Stimulated activated CD4-positive, alpha-beta T cell treated with anti-CD3 and anti-CD28 coated beads, Interleukin-15, amount 100 ng/mL, for 24 hours (primary cell): Measurements from ENCODE around the gene RAB17.

Experiments used
- DNase-seq: peaks from one replicate; pipeline ENCODE4 v3.0.0-alpha.2; 2020

Gene RAB17

GRCh38 chr2:237556773-237557632 lies 33.5 kb downstream of the RAB17 start:
- DNase-seq = peak; percentile 69

GRCh38 chr2:237555560-237555959 lies 35.0 kb downstream of the RAB17 start:
- DNase-seq = no peak

- DNase-seq = no peak
These were observed 36.6 kb downstream of the RAB17 start for GRCh38 chr2:237553948-237554347.

GRCh38 chr2:237552908-237553307 lies 37.6 kb downstream of the RAB17 start:
- DNase-seq = no peak

GRCh38 chr2:237551071-237551574 lies 39.4 kb downstream of the RAB17 start:
- no peak for DNase-seq

- no peak for DNase-seq
These were observed 40.7 kb downstream of the RAB17 start for GRCh38 chr2:237549643-237550415.

GRCh38 chr2:237549216-237549615 lies 41.3 kb downstream of the RAB17 start:
- DNase-seq = no peak

GRCh38 chr2:237547841-237548416 lies 42.6 kb downstream of the RAB17 start:
- no peak for DNase-seq

GRCh38 chr2:237546876-237547395 lies 43.6 kb downstream of the RAB17 start:
- no peak for DNase-seq

- DNase-seq = no peak
These were observed 44.3 kb downstream of the RAB17 start for GRCh38 chr2:237546040-237546875.

GRCh38 chr2:237542001-237542704 lies 48.4 kb downstream of the RAB17 start:
- DNase-seq = no peak

- DNase-seq = no peak
These were observed 49.3 kb downstream of the RAB17 start for GRCh38 chr2:237541243-237541642.

GRCh38 chr2:237540823-237541222 lies 49.7 kb downstream of the RAB17 start:
- no peak for DNase-seq

- DNase-seq = no peak
These were observed 50.2 kb downstream of the RAB17 start for GRCh38 chr2:237540223-237540775.

- no peak for DNase-seq
These were observed 50.9 kb downstream of the RAB17 start for GRCh38 chr2:237539681-237540080.

- DNase-seq = no peak
These were observed 51.6 kb downstream of the RAB17 start for GRCh38 chr2:237538901-237539300.

GRCh38 chr2:237538001-237538720 lies 52.4 kb downstream of the RAB17 start:
- DNase-seq = no peak

- DNase-seq = no peak
These were observed 53.9 kb downstream of the RAB17 start for GRCh38 chr2:237536617-237537016.

GRCh38 chr2:237536083-237536415 lies 54.5 kb downstream of the RAB17 start:
- no peak for DNase-seq

- DNase-seq = no peak
These were observed 55.0 kb downstream of the RAB17 start for GRCh38 chr2:237535385-237536082.
